ENCODE results near the gene HFE.

GRCh38 chr6:26120807-26121140 lies 33.5 kb downstream of the HFE start:
- no peak for TF ChIP-seq POLR2A (IDR thresholded peaks at IDR 0.05)
- TF ChIP-seq CTCF (IDR thresholded peaks at IDR 0.05), result no peak
